Neural crest cell (in vitro differentiated cells): Measurements from ENCODE around the gene ZBTB8A. TPM values are rescaled to one million over a fixed set of nuclear protein-coding genes. Genes with fewer than 3 reads are reported as not detected.

Experiments used
- DNase-seq: peaks from one replicate; pipeline ENCODE4 v3.0.0; 2021; ENCODE audit warnings: low read depth, mixed read lengths, low spot score
- H3K27ac Mint-ChIP-seq: one replicate; pipeline ENCODE4 v1.8.0; 2021; ENCODE audit warnings: mild to moderate bottlenecking, mixed read lengths; ENCODE audit not compliant: unreplicated experiment
- H3K27me3 Mint-ChIP-seq: 2 replicates; pipeline ENCODE4 v1.8.0; 2021; ENCODE audit warnings: low read depth, mild to moderate bottlenecking, mixed read lengths
- H3K36me3 Mint-ChIP-seq: 2 replicates; pipeline ENCODE4 v1.8.0; 2021; ENCODE audit warnings: low read depth, mild to moderate bottlenecking, mixed read lengths
- H3K4me1 Mint-ChIP-seq: 2 replicates; pipeline ENCODE4 v1.8.0; 2021; ENCODE audit warnings: mixed read lengths
- H3K4me3 Mint-ChIP-seq: one replicate; pipeline ENCODE4 v1.8.0; 2021; ENCODE audit warnings: mild to moderate bottlenecking, mixed read lengths
- H3K9me3 Mint-ChIP-seq: 2 replicates; pipeline ENCODE4 v1.8.0; 2021; ENCODE audit warnings: mixed read lengths
- CTCF ChIP-seq: fragments of 200-600 bp; sonication (generic); conservative IDR thresholded peaks from 2 replicates; pipeline ENCODE4 v1.5.0; 2021; ENCODE audit warnings: antibody characterized with exemption, mild to moderate bottlenecking
- total RNA-seq: library from RNA; stranded (reverse); gene quantifications from 2 replicates; pipeline ENCODE4 v1.2.1, GENCODE V29; 2021

Gene ZBTB8A
- total RNA-seq, 1 donor from 2014 or later = 10.1 TPM

- peaks cover 18% of the 10 kb centered on the region for H3K4me1 Mint-ChIP-seq
- no peak for TF ChIP-seq CTCF
Measured at GRCh38 chr1:32494711-32495337, 44.4 kb upstream of the ZBTB8A start.

GRCh38 chr1:32496127-32496526, 43.1 kb upstream of the ZBTB8A start:
- TF ChIP-seq CTCF = no peak
- Mint-ChIP-seq H3K27ac (peak overlapping the region; percentile 13), H3K4me3 (peak overlapping the region; percentile 7), H3K36me3 (no peaks in the 10 kb centered on the region), H3K27me3 (no peaks in the 10 kb centered on the region), H3K9me3 (no peaks in the 10 kb centered on the region), H3K4me1 (peaks cover 17% of the 10 kb centered on the region)
- DNase-seq = no peak

More at GRCh38 chr1:32494711-32495337, 44.4 kb upstream of the ZBTB8A start:
- no peaks in the 10 kb centered on the region for H3K9me3 Mint-ChIP-seq
- no peak for DNase-seq
- H3K27ac Mint-ChIP-seq = no peak overlapping the region
- no peak overlapping the region for H3K4me3 Mint-ChIP-seq
- H3K36me3 Mint-ChIP-seq = no peaks in the 10 kb centered on the region
- no peaks in the 10 kb centered on the region for H3K27me3 Mint-ChIP-seq

GRCh38 chr1:32498751-32499150, 40.5 kb upstream of the ZBTB8A start:
- H3K9me3 Mint-ChIP-seq = no peaks in the 10 kb centered on the region
- no peaks in the 10 kb centered on the region for H3K36me3 Mint-ChIP-seq
- no peak for TF ChIP-seq CTCF
- no peak for DNase-seq
- H3K27ac Mint-ChIP-seq = no peak overlapping the region
- peaks cover 24% of the 10 kb centered on the region for H3K4me1 Mint-ChIP-seq
- H3K4me3 Mint-ChIP-seq = peak overlapping the region; percentile 90
- H3K27me3 Mint-ChIP-seq = no peaks in the 10 kb centered on the region

GRCh38 chr1:32500387-32501209, 38.6 kb upstream of the ZBTB8A start:
- TF ChIP-seq CTCF = peak; percentile 37
- Mint-ChIP-seq H3K27ac (peak overlapping the region; percentile 90), H3K4me3 (peak overlapping the region; percentile 90), H3K4me1 (peaks cover 20% of the 10 kb centered on the region), H3K9me3 (no peaks in the 10 kb centered on the region), H3K27me3 (no peaks in the 10 kb centered on the region), H3K36me3 (no peaks in the 10 kb centered on the region)
- DNase-seq = peak; percentile 50

GRCh38 chr1:32501865-32502264, 37.4 kb upstream of the ZBTB8A start:
- no peaks in the 10 kb centered on the region for H3K27me3 Mint-ChIP-seq
- no peak overlapping the region for H3K27ac Mint-ChIP-seq
- no peak for TF ChIP-seq CTCF
- H3K4me3 Mint-ChIP-seq = peak overlapping the region; percentile 86
- no peaks in the 10 kb centered on the region for H3K36me3 Mint-ChIP-seq
- DNase-seq = no peak
- no peaks in the 10 kb centered on the region for H3K9me3 Mint-ChIP-seq
- H3K4me1 Mint-ChIP-seq = peaks cover 15% of the 10 kb centered on the region
